OCI-LY7 (cell line): ENCODE data around the gene C5orf24. TPM values are rescaled to one million over a fixed set of nuclear protein-coding genes. Genes with fewer than 3 reads are reported as not detected.
A peak's percentile ranks its signal among the peaks of the same experiment; 100 is the strongest.
"Not testable (repeated sequence)": the region's sequence is repeated elsewhere in the genome, so short reads cannot be mapped to it uniquely, and the experiment has no call there.

Experiments used
- BruUV-seq: library from RNA; stranded (reverse); fragments of 400-500 nt; replicated peaks from 2 replicates; lab custom pipeline; 2021; lab: Mats Ljungman, UMichigan
- CTCF ChIA-PET: fragments of 300-600 bp; sonication (Branson Sonifier 250); formaldehyde crosslinking; loops from one replicate; lab custom pipeline; 2022; ENCODE audit warnings: antibody characterized with exemption; ENCODE audit not compliant: unreplicated experiment; lab: Charles Lee
- POLR2A ChIA-PET: fragments of 300-600 bp; sonication (Branson Sonifier 250); formaldehyde crosslinking; loops from one replicate; lab custom pipeline; 2022; ENCODE audit warnings: antibody characterized with exemption; lab: Charles Lee
- DNase-seq: peaks from one replicate; pipeline ENCODE4 v3.0.0-alpha.2; 2015; ENCODE audit warnings: low spot score
- H2AFZ ChIP-seq: fragments of 200-600 bp; sonication (generic), shearing (Covaris generic); 2 replicates; pipeline ENCODE4 v1.6.1; 2014; ENCODE audit warnings: mild to moderate bottlenecking, antibody characterized with exemption, low read length, moderate library complexity
- H3K27ac ChIP-seq: fragments of 200-600 bp; sonication (generic); 2 replicates; pipeline ENCODE4 v1.5.1; 2014; ENCODE audit warnings: mixed run types, low read depth, mild to moderate bottlenecking, moderate library complexity, low read length, inconsistent platforms; ENCODE audit not compliant: poor library complexity, severe bottlenecking
- H3K36me3 ChIP-seq: fragments of 200-600 bp; sonication (generic); 2 replicates; pipeline ENCODE4 v1.6.1; 2014; ENCODE audit warnings: mild to moderate bottlenecking, antibody characterized with exemption, low read length, moderate library complexity, mixed read lengths; ENCODE audit not compliant: insufficient read depth
- H3K4me1 ChIP-seq: fragments of 200-600 bp; sonication (generic); 2 replicates; pipeline ENCODE4 v1.5.1; 2014; ENCODE audit warnings: mild to moderate bottlenecking, low read length; ENCODE audit not compliant: insufficient read depth, poor library complexity, severe bottlenecking
- H3K4me2 ChIP-seq: fragments of 200-600 bp; sonication (generic); 2 replicates; pipeline ENCODE4 v1.6.1; 2014; ENCODE audit warnings: mild to moderate bottlenecking, low read length
- H3K4me3 ChIP-seq: fragments of 200-600 bp; sonication (generic); 2 replicates; pipeline ENCODE4 v1.5.1; 2014; ENCODE audit warnings: mild to moderate bottlenecking, low read depth, low read length; ENCODE audit not compliant: poor library complexity, severe bottlenecking
- H3K79me2 ChIP-seq: fragments of 200-600 bp; sonication (generic); 2 replicates; pipeline ENCODE4 v1.6.1; 2016; ENCODE audit warnings: low read depth, mild to moderate bottlenecking, low read length, moderate library complexity, mixed read lengths; ENCODE audit not compliant: insufficient read depth
- H3K9me2 ChIP-seq: fragments of 200-600 bp; sonication (generic); 2 replicates; pipeline ENCODE4 v1.6.1; 2016; ENCODE audit warnings: mild to moderate bottlenecking, low read length, mixed read lengths; ENCODE audit not compliant: insufficient read depth
- H3K9me3 ChIP-seq: fragments of 200-600 bp; sonication (generic); 2 replicates; pipeline ENCODE4 v1.6.1; 2014; ENCODE audit warnings: mild to moderate bottlenecking, mixed run types, low read length, mixed read lengths
- H4K20me1 ChIP-seq: fragments of 200-600 bp; sonication (generic); 2 replicates; pipeline ENCODE4 v1.6.1; 2014; ENCODE audit warnings: mild to moderate bottlenecking, antibody characterized with exemption, low read length, moderate library complexity, mixed read lengths; ENCODE audit not compliant: insufficient read depth
- EZH2phosphoT487 ChIP-seq: fragments of 200-600 bp; sonication (generic); IDR thresholded peaks from 2 replicates; pipeline ENCODE4 v1.6.1; 2018; ENCODE audit warnings: low read depth, borderline replicate concordance, mild to moderate bottlenecking, mixed run types, antibody characterized with exemption, low read length, moderate library complexity, mixed read lengths
- intact Hi-C: fragments of 100-400 bp; cut with micrococcal nuclease; formaldehyde crosslinking; loops from one replicate; pipeline ENCODE4 v1.10.0; 2022; ENCODE audit not compliant: unreplicated experiment
- total RNA-seq, 2 experiments: library from RNA; depleted of rRNA in 1 of 2; stranded (reverse); fragments of >200 nt in 1 of 2; shearing (Covaris generic) in 1 of 2; gene quantifications; 2 replicates each; pipeline ENCODE4 v1.2.3, GENCODE V29; 2014 to 2022
- TF ChIP-seq, protein P1 (sequence below): fragments of 200-600 bp; sonication (generic); conservative IDR thresholded peaks from 2 replicates; pipeline ENCODE4 v1.5.1; 2014; ENCODE audit warnings: mild to moderate bottlenecking, antibody characterized with exemption, low read length, moderate library complexity, mixed read lengths

Gene C5orf24
- total RNA-seq, 2 experiments from 2014 or later, result 33.8 to 36.7 TPM

DNA sequence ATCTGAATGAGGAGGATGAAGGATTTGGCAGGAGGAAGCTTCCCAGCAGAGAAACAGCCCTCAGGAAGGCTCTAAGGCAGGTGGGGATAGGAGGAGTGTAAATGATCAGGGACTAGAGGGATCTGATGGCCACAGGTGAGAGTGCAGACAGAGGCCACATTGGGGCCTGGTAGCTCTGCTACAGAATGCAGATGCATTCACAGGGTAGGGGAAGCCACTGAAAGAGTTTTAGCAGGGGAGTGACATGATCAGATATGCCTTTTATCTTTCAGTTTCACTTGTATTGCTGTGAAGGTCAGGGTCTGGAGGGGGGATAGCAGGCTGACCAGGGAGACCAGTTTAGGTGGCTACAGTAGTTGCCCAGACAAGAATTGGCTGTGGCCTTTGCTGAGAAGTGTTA lies 31.4 kb downstream of the C5orf24 start:
- Histone ChIP-seq H2AFZ (no peak overlapping the region), H3K9me3 (no peaks in the 10 kb centered on the region), H3K36me3 (no peaks in the 10 kb centered on the region), H3K4me3 (no peak overlapping the region), H3K4me2 (peak overlapping the region; percentile 85; the same call in 1 of the 2 replicates), H3K9me2 (no peaks in the 10 kb centered on the region), H3K79me2 (peaks cover 27% of the 10 kb centered on the region; the same call in 1 of the 2 replicates), H3K4me1 (peaks cover 38% of the 10 kb centered on the region), H3K27ac (no peak overlapping the region), H4K20me1 (no peaks in the 10 kb centered on the region)
- ChIA-PET CTCF (interaction anchor here (0.9 kb wide), 1 partner anchor 25 kb away, joined by 3 read pairs; no protein-coding TSS in a partner anchor), POLR2A (interaction anchor here (0.8 to 1.1 kb wide), 2 partner anchors 15 to 25 kb away, joined by 3 to 6 read pairs; no protein-coding TSS in a partner anchor)
- DNase-seq, result peak; percentile 24
- BruUV-seq, result no TSS peak
- intact Hi-C loops, result no loop called here
- TF ChIP-seq, protein P1, sequence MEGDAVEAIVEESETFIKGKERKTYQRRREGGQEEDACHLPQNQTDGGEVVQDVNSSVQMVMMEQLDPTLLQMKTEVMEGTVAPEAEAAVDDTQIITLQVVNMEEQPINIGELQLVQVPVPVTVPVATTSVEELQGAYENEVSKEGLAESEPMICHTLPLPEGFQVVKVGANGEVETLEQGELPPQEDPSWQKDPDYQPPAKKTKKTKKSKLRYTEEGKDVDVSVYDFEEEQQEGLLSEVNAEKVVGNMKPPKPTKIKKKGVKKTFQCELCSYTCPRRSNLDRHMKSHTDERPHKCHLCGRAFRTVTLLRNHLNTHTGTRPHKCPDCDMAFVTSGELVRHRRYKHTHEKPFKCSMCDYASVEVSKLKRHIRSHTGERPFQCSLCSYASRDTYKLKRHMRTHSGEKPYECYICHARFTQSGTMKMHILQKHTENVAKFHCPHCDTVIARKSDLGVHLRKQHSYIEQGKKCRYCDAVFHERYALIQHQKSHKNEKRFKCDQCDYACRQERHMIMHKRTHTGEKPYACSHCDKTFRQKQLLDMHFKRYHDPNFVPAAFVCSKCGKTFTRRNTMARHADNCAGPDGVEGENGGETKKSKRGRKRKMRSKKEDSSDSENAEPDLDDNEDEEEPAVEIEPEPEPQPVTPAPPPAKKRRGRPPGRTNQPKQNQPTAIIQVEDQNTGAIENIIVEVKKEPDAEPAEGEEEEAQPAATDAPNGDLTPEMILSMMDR, result no peak
- TF ChIP-seq EZH2phosphoT487, result no peak

DNA sequence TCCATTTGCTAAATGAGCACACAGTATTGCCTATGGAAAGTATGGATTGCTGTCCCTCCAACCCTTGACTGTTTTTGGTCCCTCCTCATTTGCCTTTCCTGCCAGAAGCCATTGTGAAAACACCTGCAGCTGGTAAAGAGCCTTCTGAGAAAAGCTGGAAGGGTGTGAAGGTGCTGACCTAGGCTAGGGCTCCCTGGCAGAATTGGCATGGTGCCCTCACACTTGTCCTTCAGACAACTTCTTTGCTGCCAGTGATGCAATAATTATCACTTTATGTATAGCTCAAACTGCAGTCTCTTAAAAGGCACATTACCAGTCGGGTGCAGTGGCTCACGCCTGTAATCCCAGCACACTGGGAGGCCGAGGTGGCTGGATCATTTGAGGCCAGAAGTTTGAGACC lies 32.6 kb downstream of the C5orf24 start:
- DNase-seq, result no peak
- Histone ChIP-seq H3K4me3 (no peak overlapping the region), H3K36me3 (no peaks in the 10 kb centered on the region), H2AFZ (no peak overlapping the region), H3K9me3 (no peaks in the 10 kb centered on the region), H4K20me1 (no peaks in the 10 kb centered on the region), H3K4me2 (no peak overlapping the region), H3K4me1 (peaks cover 31% of the 10 kb centered on the region), H3K79me2 (peaks cover 27% of the 10 kb centered on the region; the same call in 1 of the 2 replicates), H3K27ac (no peak overlapping the region), H3K9me2 (no peaks in the 10 kb centered on the region)
- BruUV-seq, result no TSS peak
- ChIA-PET POLR2A (interaction anchor here (0.6 to 1.2 kb wide), 2 partner anchors 197 to 293 kb away, joined by 3 read pairs; no protein-coding TSS in a partner anchor), CTCF (no interaction called here)
- TF ChIP-seq EZH2phosphoT487, result no peak
- TF ChIP-seq, protein P1, result no peak
- intact Hi-C loops, result no loop called here

DNA sequence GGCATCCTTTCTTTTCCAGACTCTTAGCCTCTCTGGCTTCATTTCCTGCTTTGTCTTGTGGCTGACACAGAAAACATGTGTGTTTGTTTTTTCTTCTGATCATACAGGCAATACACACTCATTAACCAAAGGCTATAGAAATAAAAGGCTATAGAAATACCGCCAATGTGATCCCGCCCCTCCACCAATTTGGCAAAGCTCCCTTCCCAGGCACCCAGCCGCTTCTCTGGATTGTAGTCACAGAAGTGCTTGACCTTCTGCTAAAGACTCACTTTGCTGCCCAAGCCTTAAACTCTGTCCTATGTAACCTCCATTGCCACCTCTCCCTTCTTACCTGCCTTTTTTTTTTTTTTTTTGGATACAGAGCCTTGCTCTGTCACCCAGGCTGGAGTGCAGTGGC lies 33.7 kb downstream of the C5orf24 start:
- POLR2A ChIA-PET, result interaction anchor here (0.6 to 1.2 kb wide), 2 partner anchors 39 to 294 kb away, joined by 3 read pairs; no protein-coding TSS in a partner anchor
- no peaks in the 10 kb centered on the region for H4K20me1 ChIP-seq
- no peaks in the 10 kb centered on the region for H3K9me2 ChIP-seq
- intact Hi-C loops, result no loop called here
- no peak for DNase-seq
- peaks cover 27% of the 10 kb centered on the region; the same call in 1 of the 2 replicates for H3K79me2 ChIP-seq
- no TSS peak for BruUV-seq
- H3K36me3 ChIP-seq, result no peaks in the 10 kb centered on the region
- CTCF ChIA-PET, result no interaction called here
- no peak overlapping the region for H3K4me2 ChIP-seq
- no peaks in the 10 kb centered on the region for H3K9me3 ChIP-seq
- H3K4me3 ChIP-seq, result no peak overlapping the region
- no peak overlapping the region for H3K27ac ChIP-seq
- no peak for TF ChIP-seq EZH2phosphoT487
- TF ChIP-seq, protein P1, result no peak
- no peak overlapping the region for H2AFZ ChIP-seq
- peaks cover 25% of the 10 kb centered on the region for H3K4me1 ChIP-seq

DNA sequence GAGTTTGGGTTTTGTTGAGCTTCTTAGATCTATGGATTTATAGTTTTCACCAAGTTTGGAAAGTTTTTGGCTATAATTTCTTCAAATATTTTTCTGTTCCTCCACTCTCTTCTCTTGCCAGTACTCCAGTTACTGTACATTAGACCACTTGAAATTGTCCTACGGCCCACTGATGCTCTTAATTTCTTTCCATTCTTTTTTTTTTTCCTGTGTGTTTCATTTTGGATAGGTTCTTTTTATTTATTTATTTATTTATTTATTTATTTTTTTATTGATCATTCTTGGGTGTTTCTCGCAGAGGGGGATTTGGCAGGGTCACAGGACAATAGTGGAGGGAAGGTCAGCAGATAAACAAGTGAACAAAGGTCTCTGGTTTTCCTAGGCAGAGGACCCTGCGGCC lies 35.2 kb downstream of the C5orf24 start:
- intact Hi-C loops, CTCF ChIA-PET: not testable (repeated sequence)

More for the DNA sequence above, 35.2 kb downstream of the C5orf24 start:
- H4K20me1 ChIP-seq, H3K4me2 ChIP-seq, H3K9me3 ChIP-seq, POLR2A ChIA-PET, H3K4me3 ChIP-seq, H3K27ac ChIP-seq, DNase-seq, BruUV-seq, H2AFZ ChIP-seq, H3K9me2 ChIP-seq, H3K36me3 ChIP-seq: not testable (repeated sequence)
- peaks cover 24% of the 10 kb centered on the region for H3K79me2 ChIP-seq
- peaks cover 21% of the 10 kb centered on the region for H3K4me1 ChIP-seq
